GM21390 (cell line): ENCODE data around the gene PRXL2C.

Experiments used
- ATAC-seq: cut with Tn5 transposase; IDR thresholded peaks from one replicate; pipeline ENCODE4 v1.9.1; 2021; ENCODE audit not compliant: unreplicated experiment

PRXL2C gene

DNA sequence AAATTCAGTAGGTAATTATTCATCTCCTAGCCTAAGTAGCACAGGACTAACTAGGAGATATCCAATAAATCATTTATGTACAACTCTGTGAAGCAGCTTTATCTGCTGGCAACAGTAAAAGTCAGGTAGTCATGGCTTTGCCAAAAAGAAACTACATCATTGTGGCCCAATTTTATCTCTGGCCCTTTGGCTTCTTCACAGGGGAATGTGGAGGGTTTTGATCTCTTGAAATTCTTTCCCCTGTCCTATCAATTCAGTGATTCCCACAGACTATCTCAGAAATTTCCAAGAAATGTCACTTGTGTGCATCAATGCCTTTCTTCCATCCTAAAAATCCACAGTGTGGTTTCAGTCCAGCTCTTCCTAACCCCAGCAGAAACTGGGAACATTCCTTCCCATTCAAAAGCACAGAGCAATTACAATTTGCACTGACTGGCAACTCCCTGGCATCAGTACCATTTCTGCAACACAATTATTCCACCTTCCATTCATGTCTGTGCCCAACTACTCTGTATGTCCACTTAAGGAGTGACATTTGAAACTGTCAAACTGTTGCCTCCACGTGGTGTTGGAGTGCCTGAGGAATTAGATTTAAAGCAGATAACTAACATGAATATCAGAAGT, 42.0 kb downstream of the PRXL2C start:
- no peak for ATAC-seq

DNA sequence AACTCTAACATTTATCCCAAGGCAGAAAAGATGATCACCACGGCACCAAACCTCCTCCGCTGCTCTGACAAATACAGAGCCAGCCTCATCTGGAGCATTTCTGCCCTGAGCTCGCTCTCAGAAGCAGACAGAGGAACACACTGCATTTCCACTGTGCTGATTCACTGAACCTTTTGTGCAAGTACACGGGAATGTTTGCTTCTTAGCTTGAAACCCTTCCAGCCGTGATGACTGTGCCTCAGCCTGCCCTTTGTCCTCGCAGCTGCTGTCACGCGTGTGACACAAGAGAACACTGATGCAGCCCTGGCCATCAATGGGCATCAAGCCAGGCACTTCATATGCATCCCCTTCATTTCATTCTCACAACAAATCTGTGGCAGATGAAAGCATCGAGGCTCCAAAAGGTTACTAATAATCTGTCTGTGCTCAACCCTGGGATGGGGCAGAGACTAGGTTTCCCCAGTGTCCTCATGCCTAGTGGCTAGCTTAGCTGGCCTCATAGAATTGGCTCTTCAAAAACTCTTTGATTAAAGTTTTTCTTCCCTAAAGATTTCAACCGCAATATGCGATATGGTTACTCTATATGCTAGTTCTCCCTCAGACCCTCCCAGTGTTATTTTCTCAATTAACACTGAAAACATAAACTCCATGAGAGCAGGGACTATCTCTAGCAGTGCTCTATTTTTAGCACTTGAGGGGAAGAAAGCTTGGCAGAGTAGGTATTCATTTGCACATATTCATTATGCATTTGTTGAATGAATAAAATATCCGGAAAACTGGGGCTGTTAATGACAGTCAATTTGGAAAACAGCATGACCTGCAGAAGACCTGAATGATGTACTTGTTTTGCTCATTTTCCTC, 42.8 kb downstream of the PRXL2C start:
- no peak for ATAC-seq

DNA sequence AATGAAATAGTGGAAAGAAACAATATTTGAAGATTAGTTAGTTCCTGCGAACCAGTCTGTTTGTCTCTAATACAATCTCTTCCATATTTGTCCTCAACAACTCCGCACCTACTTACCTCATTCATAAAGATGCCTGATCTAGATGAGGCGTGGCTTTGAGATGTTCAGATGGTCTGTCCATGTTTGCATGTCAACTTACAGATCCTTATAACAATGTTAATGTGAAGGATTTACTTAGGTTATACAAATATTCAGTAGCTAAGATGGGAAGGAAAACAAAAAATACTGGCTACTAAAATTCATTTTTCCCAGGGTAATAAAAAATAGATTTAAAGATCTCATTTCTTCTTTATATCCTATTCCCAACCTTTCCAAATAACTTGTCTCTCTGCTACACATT, 43.8 kb downstream of the PRXL2C start:
- ATAC-seq = no peak

DNA sequence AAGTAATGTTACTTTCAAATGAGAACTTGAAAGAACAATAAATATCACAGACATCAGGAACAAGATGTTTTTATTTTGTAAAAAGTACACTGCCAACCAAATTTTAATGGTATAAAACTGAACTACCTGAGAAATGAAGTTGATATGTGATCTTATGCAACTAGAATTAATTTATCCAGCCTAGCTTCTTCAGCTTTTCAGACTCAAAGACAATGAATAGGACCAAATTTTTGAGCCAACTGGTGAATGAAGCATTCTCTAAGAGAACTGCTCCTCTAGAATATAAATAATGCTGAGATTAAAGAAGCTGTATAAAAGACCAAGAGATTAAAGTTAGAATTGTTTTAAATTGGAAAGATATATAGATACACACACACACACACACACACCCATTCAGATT, 45.4 kb downstream of the PRXL2C start:
- no peak for ATAC-seq

DNA sequence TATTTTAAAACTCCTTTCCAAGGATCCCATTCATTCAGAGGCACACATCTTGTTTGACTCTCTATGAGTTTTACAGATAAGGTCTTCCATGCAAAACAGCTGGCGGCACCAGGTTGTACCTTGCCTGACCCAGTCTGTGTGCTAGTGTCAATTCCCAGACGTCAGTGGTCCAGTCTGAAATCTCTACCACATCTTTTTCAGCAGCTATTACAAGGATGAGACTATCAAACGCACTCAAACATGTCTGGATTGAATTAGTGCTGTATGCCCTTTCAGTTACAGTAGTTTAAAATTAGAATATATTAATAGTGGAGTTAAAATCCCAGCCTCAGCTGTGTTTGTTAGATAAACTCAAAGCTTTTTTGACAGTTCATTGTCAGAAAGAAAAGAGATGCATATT, 47.1 kb downstream of the PRXL2C start:
- no peak for ATAC-seq

DNA sequence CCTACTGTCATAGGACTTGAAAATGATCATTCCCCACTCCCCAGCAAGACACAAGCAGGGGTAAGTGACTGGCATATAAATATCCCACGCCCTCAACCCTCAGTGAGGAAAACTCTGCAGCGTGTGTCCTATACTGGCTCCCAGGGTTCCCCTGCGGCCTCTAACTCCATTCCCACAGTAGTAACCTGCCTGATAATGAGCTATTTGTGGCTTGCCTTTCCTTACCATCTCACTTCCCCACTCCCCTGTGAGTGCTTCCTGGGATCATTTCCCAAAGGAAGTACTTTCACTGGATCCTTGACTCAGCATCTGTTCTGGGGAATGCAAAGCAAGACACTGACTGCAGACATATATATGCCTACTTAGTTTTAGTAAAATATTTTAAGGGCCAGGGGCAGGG, 49.8 kb downstream of the PRXL2C start:
- no peak for ATAC-seq

DNA sequence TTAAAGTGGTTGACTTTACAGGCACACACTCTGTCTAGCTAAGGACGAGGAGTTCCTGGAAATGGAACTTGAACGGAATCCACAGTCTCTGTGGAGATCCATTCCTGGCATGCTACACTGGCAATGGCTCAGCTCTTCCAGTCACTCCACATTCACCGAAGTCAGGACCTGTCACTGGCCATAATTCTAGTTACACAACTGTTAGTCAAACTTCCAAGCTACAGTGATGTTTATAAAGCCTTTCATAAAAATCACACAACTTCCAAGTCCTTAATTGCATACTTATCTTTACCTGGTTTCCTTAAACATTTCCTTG, 51.2 kb downstream of the PRXL2C start:
- no peak for ATAC-seq

DNA sequence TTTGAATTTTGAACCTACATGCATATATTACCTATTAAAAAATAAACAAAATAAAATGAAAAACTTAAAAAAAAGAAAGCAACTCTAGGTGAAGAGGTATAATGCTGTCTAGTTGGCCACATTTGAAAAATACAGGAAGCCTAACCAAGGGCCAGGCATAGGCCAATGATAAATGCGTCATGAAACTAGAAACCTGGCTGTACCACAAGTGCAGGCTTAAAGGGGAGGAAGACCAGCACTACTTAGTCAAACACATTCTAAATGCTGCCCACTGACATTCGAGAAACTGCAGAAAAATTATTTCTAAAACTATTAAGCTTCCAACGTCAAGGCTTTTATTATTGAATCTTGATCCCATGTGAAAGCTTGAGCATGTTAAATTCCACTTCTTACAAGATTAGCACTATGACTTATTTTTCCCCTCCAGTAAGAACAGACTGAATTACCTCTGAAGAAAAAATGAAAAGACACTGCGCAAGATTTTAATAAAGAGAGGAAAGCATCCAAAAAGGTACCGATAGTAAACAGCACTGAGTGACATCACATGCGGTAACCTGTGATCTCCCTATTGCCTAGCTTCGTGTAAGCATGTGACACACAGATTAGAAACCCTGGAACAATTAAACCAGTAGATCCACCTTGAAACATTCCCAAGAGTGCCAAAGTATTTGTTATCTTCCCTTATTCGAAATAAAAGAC, 51.7 kb downstream of the PRXL2C start:
- ATAC-seq = no peak

DNA sequence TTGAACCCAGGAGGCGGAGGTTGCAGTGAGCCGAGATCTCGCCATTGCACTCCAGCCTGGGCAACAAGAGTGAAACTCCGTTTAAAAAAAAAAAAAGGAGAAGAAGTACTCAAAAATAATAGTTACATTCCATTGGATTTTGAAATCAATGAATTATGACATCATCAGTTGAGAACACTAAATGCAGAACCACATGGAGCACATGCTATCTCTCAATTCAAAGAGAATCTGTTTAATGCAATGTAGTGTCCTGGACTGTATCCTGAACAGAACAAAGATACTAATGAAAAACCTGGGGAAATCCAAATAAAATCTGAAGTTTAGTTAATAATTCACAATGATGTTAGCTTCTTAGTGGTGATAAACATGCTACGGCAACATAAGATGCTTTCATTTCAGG, 55.8 kb downstream of the PRXL2C start:
- ATAC-seq = no peak

DNA sequence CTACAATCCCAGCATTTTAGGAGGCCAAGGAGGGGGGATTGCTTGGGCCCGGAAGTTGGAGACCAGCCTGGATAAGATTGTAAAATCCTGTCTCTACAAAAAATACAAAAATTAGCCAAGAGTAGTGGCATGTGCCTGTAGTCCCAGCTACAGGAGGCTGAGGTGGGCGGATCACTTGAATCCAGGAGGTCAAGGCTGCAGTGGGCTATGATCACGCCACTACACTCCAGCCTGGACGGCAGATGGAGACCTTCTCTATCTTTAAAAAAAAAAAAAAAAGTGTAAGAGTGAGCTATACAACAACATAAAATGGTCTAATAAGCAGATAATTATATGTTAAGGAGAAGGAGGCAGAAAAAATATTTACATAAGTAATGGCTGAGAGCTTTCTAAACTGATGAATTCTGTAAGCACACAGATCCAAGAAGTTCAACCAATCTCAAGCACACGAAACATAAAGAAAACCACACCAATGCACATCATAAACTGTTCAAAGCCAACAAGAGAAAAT, 58.5 kb downstream of the PRXL2C start:
- no peak for ATAC-seq
